ENCODE results near the gene HSPB9.

DNA sequence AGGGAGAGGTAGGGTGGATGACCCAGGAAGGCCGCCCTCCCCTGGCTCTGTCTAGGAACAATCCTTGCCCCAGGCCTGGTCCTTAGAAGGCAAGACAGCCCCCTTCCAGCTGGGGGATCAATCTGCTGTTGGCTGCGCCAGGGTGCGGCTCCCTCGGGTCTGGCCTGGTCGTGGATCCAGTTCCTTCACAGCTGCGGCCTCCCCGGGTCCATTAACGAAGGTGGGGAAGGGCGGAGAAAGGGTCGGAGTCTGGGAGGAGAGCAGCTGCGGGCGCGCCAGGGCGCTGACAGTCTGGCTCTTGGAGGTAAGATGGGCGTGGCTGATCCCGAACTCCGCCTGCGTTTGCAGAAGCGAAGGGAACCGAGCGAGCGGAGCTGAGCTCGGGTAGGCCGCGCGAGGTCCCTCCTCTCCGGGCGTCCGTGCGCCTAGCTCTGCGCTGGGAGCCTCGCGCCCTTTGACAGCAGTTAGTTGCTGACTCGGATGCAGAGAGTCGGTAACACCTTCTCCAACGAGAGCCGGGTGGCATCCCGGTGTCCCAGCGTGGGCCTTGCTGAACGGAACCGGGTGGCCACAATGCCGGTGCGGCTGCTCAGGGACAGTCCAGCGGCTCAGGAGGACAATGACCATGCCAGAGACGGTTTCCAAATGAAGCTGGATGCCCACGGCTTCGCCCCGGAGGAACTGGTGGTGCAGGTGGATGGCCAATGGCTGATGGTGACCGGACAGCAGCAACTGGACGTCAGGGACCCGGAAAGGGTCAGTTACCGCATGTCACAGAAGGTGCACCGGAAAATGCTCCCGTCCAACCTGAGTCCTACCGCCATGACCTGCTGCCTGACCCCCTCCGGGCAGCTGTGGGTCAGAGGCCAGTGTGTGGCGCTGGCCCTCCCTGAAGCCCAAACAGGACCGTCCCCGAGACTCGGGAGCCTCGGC, at the start of gene HSPB9:
- TF ChIP-seq CTCF (IDR thresholded peaks at IDR 0.05) (no peak), EZH2phosphoT487 (IDR thresholded peaks at IDR 0.05) (no peak), EZH2 (IDR thresholded peaks at IDR 0.05) (no peak)
